Peyer's patch (tissue), 4 donors: ENCODE data around the gene KMT2E.
A peak's percentile ranks its signal among the peaks of the same experiment; 100 is the strongest.

Experiments
- POLR2A ChIP-seq, 2 donors: fragments of 450-650 bp; IDR thresholded peaks; one replicate each; pipeline ENCODE4 v1.5.1; 2017; ENCODE audit warnings: antibody characterized with exemption in 2 of 2, mild to moderate bottlenecking in 2 of 2, moderate library complexity in 2 of 2
- TF ChIP-seq, protein P1 (sequence below), 6 experiments: fragments of 450-650 bp in 4 of 6; fragments of 200-600 bp in 2 of 6; sonication (generic) in 1 of 6; IDR thresholded peaks; one replicate each; pipeline ENCODE4 v1.5.1; 2017 to 2019; ENCODE audit warnings: antibody characterized with exemption in 6 of 6, mild to moderate bottlenecking in 3 of 6, moderate library complexity in 1 of 6

DNA sequence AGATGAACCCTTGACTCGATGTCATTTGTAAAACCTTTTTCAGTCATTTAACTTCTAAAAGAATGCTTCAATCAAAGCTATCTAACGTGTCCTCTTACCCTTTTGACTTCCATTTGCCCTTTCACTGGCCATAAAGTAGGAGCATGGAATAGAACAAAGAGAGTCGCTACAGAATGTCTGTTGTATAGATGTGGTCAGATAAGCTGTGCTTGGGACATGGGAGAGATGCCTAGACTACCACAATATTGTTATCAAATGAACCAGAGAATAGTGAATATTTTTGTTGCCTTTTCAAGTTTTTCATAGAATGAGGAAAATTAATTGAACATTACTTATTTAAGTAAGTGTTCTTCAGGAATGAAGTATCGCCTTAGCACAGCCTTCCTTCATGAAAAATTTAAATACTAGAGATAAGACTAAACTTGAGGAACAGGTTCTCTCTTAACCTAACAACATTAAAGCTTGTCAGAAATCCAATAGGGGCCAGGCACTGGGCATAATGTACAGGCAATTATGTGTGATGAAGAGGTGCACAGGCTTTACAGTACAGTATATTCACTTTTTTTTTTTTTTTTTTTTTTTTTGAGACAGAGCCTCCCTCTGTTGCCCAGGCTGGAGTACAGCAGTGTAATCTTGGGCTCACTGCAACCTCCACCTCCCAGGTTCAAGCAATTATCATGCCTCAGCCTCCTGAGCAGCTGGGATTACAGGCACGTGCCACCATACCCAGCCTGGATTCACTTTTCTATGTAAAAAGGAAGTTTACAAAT, 7.5 kb upstream of the KMT2E start:
- TF ChIP-seq, protein P1, sequence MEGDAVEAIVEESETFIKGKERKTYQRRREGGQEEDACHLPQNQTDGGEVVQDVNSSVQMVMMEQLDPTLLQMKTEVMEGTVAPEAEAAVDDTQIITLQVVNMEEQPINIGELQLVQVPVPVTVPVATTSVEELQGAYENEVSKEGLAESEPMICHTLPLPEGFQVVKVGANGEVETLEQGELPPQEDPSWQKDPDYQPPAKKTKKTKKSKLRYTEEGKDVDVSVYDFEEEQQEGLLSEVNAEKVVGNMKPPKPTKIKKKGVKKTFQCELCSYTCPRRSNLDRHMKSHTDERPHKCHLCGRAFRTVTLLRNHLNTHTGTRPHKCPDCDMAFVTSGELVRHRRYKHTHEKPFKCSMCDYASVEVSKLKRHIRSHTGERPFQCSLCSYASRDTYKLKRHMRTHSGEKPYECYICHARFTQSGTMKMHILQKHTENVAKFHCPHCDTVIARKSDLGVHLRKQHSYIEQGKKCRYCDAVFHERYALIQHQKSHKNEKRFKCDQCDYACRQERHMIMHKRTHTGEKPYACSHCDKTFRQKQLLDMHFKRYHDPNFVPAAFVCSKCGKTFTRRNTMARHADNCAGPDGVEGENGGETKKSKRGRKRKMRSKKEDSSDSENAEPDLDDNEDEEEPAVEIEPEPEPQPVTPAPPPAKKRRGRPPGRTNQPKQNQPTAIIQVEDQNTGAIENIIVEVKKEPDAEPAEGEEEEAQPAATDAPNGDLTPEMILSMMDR (IDR thresholded peaks at IDR 0.05) = peak in 1 of 6 experiments; percentile 6
- no peak for TF ChIP-seq POLR2A (IDR thresholded peaks at IDR 0.05)
